Endothelial cell of umbilical vein (primary cell): ENCODE results near the gene SPNS2. TPM values are rescaled to one million over a fixed set of nuclear protein-coding genes. Genes with fewer than 3 reads are reported as not detected.

ENCODE experiments used
- BruUV-seq: library from RNA; stranded (reverse); fragments of 400-500 nt; replicated peaks from 2 replicates; lab custom pipeline; 2021; lab: Mats Ljungman, UMichigan
- CTCF ChIA-PET: fragments of 300-600, 350-600 bp; sonication (Branson Sonifier 250); formaldehyde crosslinking; loops from one replicate; lab custom pipeline; 2021; ENCODE audit warnings: antibody characterized with exemption, inconsistent platforms; lab: Charles Lee
- POLR2A ChIA-PET: fragments of 300-600, 350-600 bp; sonication (Branson Sonifier 250); formaldehyde crosslinking; loops from one replicate; lab custom pipeline; 2021; ENCODE audit warnings: antibody characterized with exemption, inconsistent platforms; lab: Charles Lee
- DNase-seq: peaks from one replicate; pipeline ENCODE4 v3.0.0-alpha.2; 2011; ENCODE audit warnings: low read depth, low spot score
- FAIRE-seq: peaks from 2 replicates; lab custom pipeline; 2011; peaks lifted over from hg19 to GRCh38; lab: Jason Lieb, UNC
- H2AFZ ChIP-seq: 2 replicates; pipeline ENCODE4 v1.6.0; 2012; ENCODE audit warnings: low read depth, low read length, control low read depth, inconsistent platforms
- H3K27ac ChIP-seq: 2 replicates; pipeline ENCODE4 v1.5.1; 2011; ENCODE audit warnings: low read depth, mild to moderate bottlenecking, control low read depth, low read length, moderate library complexity; ENCODE audit not compliant: insufficient read depth
- H3K27me3 ChIP-seq, 2 experiments: 2 replicates each; pipeline versions ENCODE4 v1.6.0 to v1.6.1; 2011; ENCODE audit warnings: low read length in 2 of 2, mixed read lengths in 1 of 2; ENCODE audit not compliant: control insufficient read depth in 2 of 2, insufficient read depth in 2 of 2
- H3K36me3 ChIP-seq, 2 experiments: 2 replicates in 1 of 2; 3 replicates in 1 of 2; pipeline ENCODE4 v1.5.1; 2011; ENCODE audit warnings: low read length in 2 of 2, mild to moderate bottlenecking in 1 of 2, moderate library complexity in 1 of 2; ENCODE audit not compliant: control insufficient read depth in 2 of 2, insufficient read depth in 2 of 2; ENCODE audit errors: extremely low read depth in 1 of 2
- H3K4me1 ChIP-seq: 3 replicates; pipeline ENCODE4 v1.5.1; 2011; ENCODE audit warnings: mild to moderate bottlenecking, low read length; ENCODE audit not compliant: control insufficient read depth, insufficient read depth; ENCODE audit errors: extremely low read depth
- H3K4me2 ChIP-seq: 2 replicates; pipeline ENCODE4 v1.6.1; 2011; ENCODE audit warnings: low read length, control low read depth, mixed read lengths; ENCODE audit not compliant: insufficient read depth
- H3K4me3 ChIP-seq, 3 experiments: fragments of 200-600 bp in 1 of 3; sonication (generic), shearing (Covaris generic) in 1 of 3; replicated peaks in 1 of 3; 2 replicates each; pipeline ENCODE4 v1.5.1; 2011 to 2016; ENCODE audit warnings: control low read depth in 3 of 3, low read length in 3 of 3, mild to moderate bottlenecking in 2 of 3, inconsistent platforms in 1 of 3, low read depth in 1 of 3, moderate library complexity in 1 of 3; ENCODE audit not compliant: insufficient read depth in 1 of 3
- H3K79me2 ChIP-seq: 2 replicates; pipeline ENCODE4 v1.6.0; 2012; ENCODE audit warnings: low read length, inconsistent platforms; ENCODE audit not compliant: control insufficient read depth, insufficient read depth
- H3K9ac ChIP-seq: replicated peaks from 2 replicates; pipeline ENCODE3; 2011; ENCODE audit warnings: low read length, control low read depth; ENCODE audit not compliant: insufficient read depth; ENCODE audit errors: extremely low read depth
- H3K9me1 ChIP-seq: replicated peaks from 3 replicates; pipeline ENCODE4 v1.6.0; 2011; ENCODE audit warnings: mild to moderate bottlenecking, low read length; ENCODE audit not compliant: control insufficient read depth, insufficient read depth; ENCODE audit errors: extremely low read depth
- H3K9me3 ChIP-seq: replicated peaks from 2 replicates; pipeline ENCODE4 v1.5.1; 2012; ENCODE audit warnings: low read length, inconsistent platforms; ENCODE audit not compliant: control insufficient read depth, insufficient read depth
- H4K20me1 ChIP-seq: replicated peaks from 2 replicates; pipeline ENCODE3; 2011; ENCODE audit warnings: mild to moderate bottlenecking, low read length; ENCODE audit not compliant: control insufficient read depth, insufficient read depth; ENCODE audit errors: extremely low read depth
- EZH2 ChIP-seq: IDR thresholded peaks from 2 replicates; pipeline ENCODE4 v1.6.1; 2012; ENCODE audit warnings: borderline replicate concordance, low read depth, mild to moderate bottlenecking, moderate library complexity, low read length, inconsistent platforms; ENCODE audit not compliant: severe bottlenecking
- FOS ChIP-seq: IDR thresholded peaks from 2 replicates; pipeline ENCODE4 v1.6.1; 2011; ENCODE audit warnings: mild to moderate bottlenecking, low read length, moderate library complexity, borderline replicate concordance; ENCODE audit not compliant: insufficient read depth
- GATA2 ChIP-seq: IDR thresholded peaks from 2 replicates; pipeline ENCODE4 v1.7.0; 2011; ENCODE audit warnings: low read depth, mild to moderate bottlenecking, moderate library complexity, mixed read lengths, low read length; ENCODE audit not compliant: insufficient read length, insufficient read depth
- JUN ChIP-seq: IDR thresholded peaks from 2 replicates; pipeline ENCODE4 v1.6.1; 2011; ENCODE audit warnings: borderline replicate concordance, low read depth; ENCODE audit not compliant: insufficient read length, insufficient read depth
- MYC ChIP-seq: IDR thresholded peaks from one replicate; pipeline ENCODE4 v1.6.1; 2011; ENCODE audit warnings: mild to moderate bottlenecking, low read depth, low read length
- POLR2A ChIP-seq: IDR thresholded peaks from 2 replicates; pipeline ENCODE4 v1.6.1; 2012; ENCODE audit warnings: low read depth, mild to moderate bottlenecking, control low read depth, low read length
- POLR2AphosphoS5 ChIP-seq: IDR thresholded peaks from 2 replicates; pipeline ENCODE4 v1.6.1; 2012; ENCODE audit warnings: low read depth, mild to moderate bottlenecking, control low read depth, low read length, moderate library complexity; ENCODE audit not compliant: insufficient read depth
- dilution Hi-C: fragments of 300-500 bp; cut with MboI; formaldehyde crosslinking; loops from one replicate; pipeline ENCODE4 v1.15.0; 2019; ENCODE audit warnings: low sequenced_read_pairs; ENCODE audit not compliant: extremely low pct_ligation_motif_present
- intact Hi-C: fragments of 100-400 bp; cut with micrococcal nuclease; formaldehyde crosslinking; loops from one replicate; pipeline ENCODE4 v1.10.0; 2022
- polyA plus RNA-seq, 4 experiments: library from polyadenylated mRNA; depleted of rRNA in 3 of 4; stranded (reverse) in 3 of 4; unstranded in 1 of 4; fragments of >200 nt; gene quantifications; 2 replicates each; pipeline versions ENCODE4 v1.2.1 to v1.2.3, GENCODE V29; 2011 to 2012; ENCODE audit warnings: missing spikeins in 1 of 4
- total RNA-seq: library from RNA; stranded (reverse); gene quantifications from 2 replicates; pipeline ENCODE4 v1.2.3, GENCODE V29; 2021
- TF ChIP-seq, protein P1 (sequence below), 2 donors: IDR thresholded peaks; 1 replicate in 1 of 2; 2 replicates in 1 of 2; pipeline ENCODE4 v1.5.1; 2011; ENCODE audit warnings: low read length in 2 of 2, mild to moderate bottlenecking in 2 of 2, moderate library complexity in 2 of 2, control low read depth in 1 of 2, inconsistent platforms in 1 of 2, low read depth in 1 of 2; ENCODE audit not compliant: insufficient read depth in 1 of 2; ENCODE audit errors: extremely low read depth in 1 of 2
- TF ChIP-seq, protein P2 (sequence below): IDR thresholded peaks from 2 replicates; pipeline ENCODE4 v1.6.1; 2011; ENCODE audit not compliant: insufficient read depth, insufficient read length

The SPNS2 gene
- total and polyA plus RNA-seq, 2 donors (not counting 3 experiments of a cell fraction or from before 2014, with no cell fraction given): 70.2 to 77.3 TPM

DNA sequence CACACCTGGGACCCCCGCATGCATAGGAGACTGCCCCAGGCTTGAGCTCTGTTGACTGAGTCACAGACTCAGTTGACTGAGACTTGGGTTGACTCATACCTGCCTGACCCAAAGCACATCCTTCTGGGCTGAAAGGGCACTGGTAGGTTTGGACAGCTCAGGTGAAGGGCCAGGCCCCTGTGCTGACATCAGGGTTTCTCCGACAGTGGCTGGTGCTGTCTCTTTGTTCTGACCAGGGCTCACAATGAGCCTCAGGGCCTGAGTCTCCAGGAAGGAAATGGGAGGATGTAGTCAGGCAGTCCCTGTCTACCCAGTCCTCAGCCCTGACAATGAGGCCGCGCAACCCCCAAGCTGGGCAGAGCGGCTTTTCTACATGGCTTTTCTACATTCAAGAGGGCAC lies 6.5 kb downstream of the SPNS2 start:
- Histone ChIP-seq H3K4me2 (no peak overlapping the region), H3K9me3 (no peaks in the 10 kb centered on the region), H3K27ac (peak overlapping the region; percentile 49), H3K4me1 (peaks cover 45% of the 10 kb centered on the region), H3K27me3 (no peaks in the 10 kb centered on the region), H2AFZ (no peak overlapping the region), H3K79me2 (peaks cover 8% of the 10 kb centered on the region), H3K9ac (no peak overlapping the region), H3K9me1 (no peaks in the 10 kb centered on the region), H3K4me3 (no peak overlapping the region), H3K36me3 (peaks cover 0 to 5% of the 10 kb centered on the region in 2 experiments), H4K20me1 (no peaks in the 10 kb centered on the region)
- FAIRE-seq (peak; percentile 60), DNase-seq (no peak)
- intact Hi-C loops: loop anchor here (2.0 kb wide), 1 partner anchor 14 kb away; no protein-coding TSS in a partner anchor
- ChIA-PET CTCF (interaction anchor here (1.0 to 1.5 kb wide), 3 partner anchors 9 to 84 kb away, joined by 4 to 6 read pairs (median 5); no protein-coding TSS in a partner anchor), POLR2A (no interaction called here)
- no TSS peak for BruUV-seq
- TF ChIP-seq POLR2A (no peak), JUN (no peak)
- TF ChIP-seq, protein P1, sequence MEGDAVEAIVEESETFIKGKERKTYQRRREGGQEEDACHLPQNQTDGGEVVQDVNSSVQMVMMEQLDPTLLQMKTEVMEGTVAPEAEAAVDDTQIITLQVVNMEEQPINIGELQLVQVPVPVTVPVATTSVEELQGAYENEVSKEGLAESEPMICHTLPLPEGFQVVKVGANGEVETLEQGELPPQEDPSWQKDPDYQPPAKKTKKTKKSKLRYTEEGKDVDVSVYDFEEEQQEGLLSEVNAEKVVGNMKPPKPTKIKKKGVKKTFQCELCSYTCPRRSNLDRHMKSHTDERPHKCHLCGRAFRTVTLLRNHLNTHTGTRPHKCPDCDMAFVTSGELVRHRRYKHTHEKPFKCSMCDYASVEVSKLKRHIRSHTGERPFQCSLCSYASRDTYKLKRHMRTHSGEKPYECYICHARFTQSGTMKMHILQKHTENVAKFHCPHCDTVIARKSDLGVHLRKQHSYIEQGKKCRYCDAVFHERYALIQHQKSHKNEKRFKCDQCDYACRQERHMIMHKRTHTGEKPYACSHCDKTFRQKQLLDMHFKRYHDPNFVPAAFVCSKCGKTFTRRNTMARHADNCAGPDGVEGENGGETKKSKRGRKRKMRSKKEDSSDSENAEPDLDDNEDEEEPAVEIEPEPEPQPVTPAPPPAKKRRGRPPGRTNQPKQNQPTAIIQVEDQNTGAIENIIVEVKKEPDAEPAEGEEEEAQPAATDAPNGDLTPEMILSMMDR (IDR thresholded peaks at IDR 0.05; ENCODE audit: extremely low read depth in 1 of 2, insufficient read depth in 1 of 2, low read depth in 1 of 2, low read length in 2 of 2): no peak
- dilution Hi-C loops: no loop called here

GRCh38 chr17:4506175-4506813 lies 7.6 kb downstream of the SPNS2 start:
- Histone ChIP-seq H3K4me1 (peaks cover 34% of the 10 kb centered on the region), H4K20me1 (no peaks in the 10 kb centered on the region), H2AFZ (no peak overlapping the region), H3K36me3 (peaks cover 0 to 12% of the 10 kb centered on the region in 2 experiments), H3K9me3 (no peaks in the 10 kb centered on the region), H3K27ac (no peak overlapping the region), H3K27me3 (no peaks in the 10 kb centered on the region), H3K4me3 (no peak overlapping the region), H3K9ac (no peak overlapping the region), H3K79me2 (peaks cover 8% of the 10 kb centered on the region), H3K9me1 (no peaks in the 10 kb centered on the region), H3K4me2 (no peak overlapping the region)
- POLR2A ChIA-PET: no interaction called here
- FAIRE-seq: no peak
- no peak for TF ChIP-seq POLR2AphosphoS5
- no peak for TF ChIP-seq JUN
- no peak for TF ChIP-seq POLR2A
- TF ChIP-seq, protein P1 (IDR thresholded peaks at IDR 0.05; ENCODE audit: extremely low read depth in 1 of 2, insufficient read depth in 1 of 2, low read depth in 1 of 2, low read length in 2 of 2): no peak
- TF ChIP-seq, protein P2, sequence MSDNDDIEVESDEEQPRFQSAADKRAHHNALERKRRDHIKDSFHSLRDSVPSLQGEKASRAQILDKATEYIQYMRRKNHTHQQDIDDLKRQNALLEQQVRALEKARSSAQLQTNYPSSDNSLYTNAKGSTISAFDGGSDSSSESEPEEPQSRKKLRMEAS: no peak
- no peak for TF ChIP-seq FOS
- no peak for TF ChIP-seq MYC
- TF ChIP-seq EZH2: no peak
- no peak for TF ChIP-seq GATA2
- no TSS peak for BruUV-seq
- intact Hi-C loops (no loop called here), dilution Hi-C loops (no loop called here)
- CTCF ChIA-PET: no interaction called here
- no peak for DNase-seq
